ENCODE results near the gene APOL6. TPM values are rescaled to one million over a fixed set of nuclear protein-coding genes. Genes with fewer than 3 reads are reported as not detected.
A peak's percentile ranks its signal among the peaks of the same experiment; 100 is the strongest.
"Not testable (repeated sequence)": the region's sequence is repeated elsewhere in the genome, so short reads cannot be mapped to it uniquely, and the experiment has no call there.

Gene APOL6
- total RNA-seq, 1 donor from 2014 or later: 37.2 TPM

DNA sequence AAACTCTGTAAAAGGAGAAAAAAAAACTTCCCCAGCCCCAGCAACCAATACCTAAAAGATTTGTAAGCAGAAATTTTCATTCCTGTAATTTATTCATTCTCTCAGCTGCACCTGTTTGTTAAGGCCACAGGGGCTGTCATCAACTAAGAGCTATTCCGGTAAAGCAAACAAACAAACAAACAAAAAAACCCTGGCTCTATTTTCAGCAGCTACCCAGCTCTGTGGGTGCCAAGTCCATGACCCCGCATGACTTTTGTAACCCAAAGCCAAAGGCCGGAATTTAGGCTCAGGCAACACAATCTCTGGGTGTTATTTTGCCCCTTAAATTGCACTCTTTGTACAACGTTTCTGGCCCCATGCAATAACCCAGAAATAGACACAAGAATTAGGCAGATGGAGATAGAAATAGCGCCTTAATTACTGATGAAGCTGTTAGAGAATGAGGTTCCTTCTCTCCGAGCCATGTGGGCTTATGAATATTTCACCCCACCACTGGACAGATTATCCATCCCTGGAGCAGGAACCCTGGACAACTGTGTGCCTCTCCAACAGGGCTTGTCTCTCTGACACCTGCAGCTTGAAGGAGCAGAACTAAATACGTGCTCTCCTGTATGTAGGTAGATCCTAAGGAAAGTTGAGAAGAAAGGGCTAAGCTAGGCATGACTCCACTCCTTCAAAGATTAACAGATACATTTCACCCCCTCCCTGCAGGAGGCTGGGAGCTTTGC is 29.4 kb downstream of the APOL6 start:
- no peak for DNase-seq (ENCODE audit: low spot score)

- DNase-seq (ENCODE audit: low spot score): no peak
Observed at GRCh38 chr22:35678836-35679235, 30.6 kb downstream of the APOL6 start.

DNA sequence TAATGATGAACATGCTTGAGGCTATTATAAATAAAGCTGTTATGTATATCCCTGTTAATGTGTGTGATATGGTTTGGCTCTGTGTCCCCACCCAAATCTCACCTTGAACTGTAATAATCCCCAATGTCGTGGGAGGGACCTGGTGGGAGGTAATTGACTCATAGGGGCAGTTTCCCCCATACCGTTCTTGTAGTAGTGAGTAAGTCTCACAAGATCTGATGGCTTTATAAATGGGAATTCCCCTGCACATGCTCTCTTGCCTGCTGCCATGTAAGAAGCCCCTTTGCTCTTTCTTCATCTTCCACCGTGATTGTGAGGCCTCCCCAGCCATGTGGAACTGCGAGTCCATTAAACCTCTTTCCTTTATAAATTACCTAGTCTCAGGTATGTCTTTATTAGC is 31.2 kb downstream of the APOL6 start:
- DNase-seq (ENCODE audit: low spot score): not testable (repeated sequence)

GRCh38 chr22:35681454-35682052 is 33.3 kb downstream of the APOL6 start:
- DNase-seq (ENCODE audit: low spot score): no peak

DNA sequence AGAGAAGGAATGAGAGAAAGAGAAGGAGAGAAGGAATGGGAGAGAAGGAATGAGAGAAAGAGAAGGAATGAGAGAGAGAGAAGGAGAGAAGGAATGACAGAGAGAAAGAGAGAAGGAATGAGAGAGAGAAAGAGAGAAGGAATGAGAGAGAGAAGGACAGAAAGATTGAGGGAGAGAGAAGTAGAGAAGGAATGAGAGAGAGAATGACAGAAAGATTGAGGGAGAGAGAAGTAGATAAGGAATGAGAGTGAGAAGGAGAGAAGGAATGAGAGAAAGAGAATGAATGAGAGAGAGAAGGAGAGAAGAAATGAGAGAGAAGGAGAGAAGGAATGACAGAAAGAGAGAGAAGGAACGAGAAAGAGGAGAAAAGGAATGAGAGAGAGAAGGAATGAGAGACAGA is 35.3 kb downstream of the APOL6 start:
- DNase-seq (ENCODE audit: low spot score): no peak

- DNase-seq (ENCODE audit: low spot score): no peak
Observed at GRCh38 chr22:35684270-35684700, 36.0 kb downstream of the APOL6 start.

DNA sequence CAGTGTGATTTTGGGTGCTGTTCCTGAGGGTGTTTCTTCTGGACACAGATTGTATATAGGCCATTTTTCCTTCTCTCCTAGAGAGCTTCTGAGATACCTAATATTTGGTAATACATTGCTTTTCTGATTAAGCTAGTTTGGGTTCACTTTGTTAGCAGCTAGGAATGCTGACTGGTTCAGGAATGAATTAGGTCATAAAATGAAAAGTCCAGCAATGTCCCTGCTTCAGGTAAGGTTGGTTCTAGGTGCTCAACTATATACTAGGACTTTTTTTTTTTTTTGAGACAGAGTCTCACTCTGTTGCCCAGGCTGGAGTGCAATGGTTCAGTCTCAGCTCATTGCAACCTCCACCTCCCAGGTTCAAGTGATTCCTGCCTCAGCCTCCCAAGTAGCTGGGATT is 36.5 kb downstream of the APOL6 start:
- no peak for DNase-seq (ENCODE audit: low spot score)

DNA sequence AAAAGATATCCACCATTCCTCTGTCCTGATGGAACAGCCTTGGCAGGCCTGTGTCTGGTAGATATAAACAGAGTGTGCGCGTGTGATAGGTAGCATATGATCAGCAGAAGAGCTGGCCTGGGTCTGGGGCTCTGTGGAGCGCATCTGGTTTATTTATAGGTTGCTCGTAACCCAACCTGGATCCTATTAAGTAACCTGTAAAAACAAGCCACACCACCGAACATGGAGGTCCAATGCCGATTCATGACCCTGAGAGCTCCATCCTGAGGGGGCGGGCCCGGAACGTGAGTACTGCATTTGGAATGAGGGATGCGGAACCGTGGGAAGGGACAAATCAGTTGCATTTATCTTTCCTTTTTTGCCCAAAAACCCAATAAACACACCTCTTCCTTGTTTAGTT is 37.5 kb downstream of the APOL6 start:
- DNase-seq (ENCODE audit: low spot score): no peak

DNA sequence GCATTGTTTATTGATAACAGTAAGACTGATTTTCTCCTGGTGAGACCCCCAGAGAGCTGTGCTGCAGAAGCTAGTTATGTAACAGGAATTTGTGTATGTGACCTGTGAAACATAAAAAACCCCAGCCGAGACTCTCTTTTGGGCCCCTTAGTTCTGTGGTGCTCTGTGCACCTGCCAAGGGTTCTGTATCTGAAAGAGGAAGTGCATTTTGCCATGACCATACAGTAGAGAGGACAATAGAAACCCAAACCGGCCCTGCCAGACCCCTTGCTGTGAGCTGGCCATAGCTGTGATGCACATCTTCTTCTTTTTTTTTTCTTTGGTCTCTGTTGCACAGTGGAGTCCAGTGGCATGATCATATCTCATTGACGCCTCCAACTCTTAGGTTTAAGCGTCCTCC is 38.1 kb downstream of the APOL6 start:
- DNase-seq (ENCODE audit: low spot score): no peak

DNA sequence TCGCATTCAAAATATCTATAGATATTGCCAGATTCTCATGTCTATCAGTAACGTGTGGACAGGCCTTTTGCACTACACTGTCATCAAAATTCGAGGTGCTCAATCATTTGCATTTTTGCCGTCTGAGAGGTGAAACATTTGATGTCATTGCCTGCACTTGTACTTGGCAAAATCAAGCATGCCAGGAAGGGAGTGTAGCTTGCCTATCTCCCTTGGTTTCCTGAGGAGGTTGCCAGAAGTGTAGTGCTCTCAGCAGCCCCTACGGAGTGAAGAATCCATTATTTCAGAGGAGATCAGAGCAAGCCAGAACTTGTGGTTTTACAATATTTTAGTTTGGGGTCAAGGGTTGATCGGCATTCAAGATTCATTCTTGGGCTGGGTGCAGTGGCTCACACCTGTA is 39.2 kb downstream of the APOL6 start:
- DNase-seq (ENCODE audit: low spot score): no peak

- DNase-seq (ENCODE audit: low spot score): no peak
Observed at GRCh38 chr22:35688913-35689675, 40.8 kb downstream of the APOL6 start.

- no peak for DNase-seq (ENCODE audit: low spot score)
Observed at GRCh38 chr22:35690001-35690400, 41.8 kb downstream of the APOL6 start.

- DNase-seq (ENCODE audit: low spot score): no peak
Observed at GRCh38 chr22:35695202-35695601, 47.0 kb downstream of the APOL6 start.

DNA sequence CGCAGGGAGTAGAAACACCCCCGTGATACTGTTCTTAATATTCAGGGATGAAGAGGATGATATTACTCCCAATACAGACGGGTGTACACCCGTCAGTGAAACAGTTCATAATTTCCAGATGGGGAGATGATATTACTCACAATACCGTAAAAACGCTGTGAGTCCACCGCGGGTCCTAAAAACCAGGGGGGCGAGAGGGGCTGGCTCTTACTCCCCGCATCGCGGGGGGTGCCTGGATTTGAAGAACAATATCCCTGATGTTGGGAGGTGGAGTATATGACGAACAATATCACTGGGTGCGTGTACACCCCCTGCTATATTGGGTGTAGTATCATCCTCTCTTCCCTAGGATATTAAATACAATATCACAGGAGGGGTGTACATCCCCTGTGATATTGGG is 48.9 kb downstream of the APOL6 start:
- DNase-seq (ENCODE audit: low spot score): no peak

GRCh38 chr22:35699852-35700251 is 51.6 kb downstream of the APOL6 start:
- DNase-seq (ENCODE audit: low spot score): not testable (repeated sequence)

- DNase-seq (ENCODE audit: low spot score): peak; percentile 6
Observed at GRCh38 chr22:35703861-35704584, 55.8 kb downstream of the APOL6 start.

GRCh38 chr22:35705141-35705540 is 56.9 kb downstream of the APOL6 start:
- no peak for DNase-seq (ENCODE audit: low spot score)

DNA sequence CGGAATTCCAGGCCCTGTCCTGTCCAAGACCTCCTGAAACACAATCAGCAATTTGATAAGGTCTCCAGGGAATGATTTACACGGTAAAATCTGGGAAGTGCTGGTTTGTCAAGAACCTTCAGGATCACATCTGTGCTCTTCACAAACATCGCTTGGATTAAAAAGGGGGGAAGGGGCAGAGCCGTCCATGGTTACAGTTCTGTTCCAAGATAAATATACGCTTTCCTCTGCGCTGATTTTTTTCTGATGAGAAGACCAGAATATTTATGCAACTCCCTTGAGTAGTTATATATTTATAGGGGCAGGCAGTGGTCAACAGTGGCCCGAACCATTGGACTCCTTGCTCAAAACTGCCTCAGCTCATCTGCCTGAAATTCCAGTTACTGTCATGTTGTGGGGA is 60.2 kb downstream of the APOL6 start:
- DNase-seq (ENCODE audit: low spot score): no peak

DNA sequence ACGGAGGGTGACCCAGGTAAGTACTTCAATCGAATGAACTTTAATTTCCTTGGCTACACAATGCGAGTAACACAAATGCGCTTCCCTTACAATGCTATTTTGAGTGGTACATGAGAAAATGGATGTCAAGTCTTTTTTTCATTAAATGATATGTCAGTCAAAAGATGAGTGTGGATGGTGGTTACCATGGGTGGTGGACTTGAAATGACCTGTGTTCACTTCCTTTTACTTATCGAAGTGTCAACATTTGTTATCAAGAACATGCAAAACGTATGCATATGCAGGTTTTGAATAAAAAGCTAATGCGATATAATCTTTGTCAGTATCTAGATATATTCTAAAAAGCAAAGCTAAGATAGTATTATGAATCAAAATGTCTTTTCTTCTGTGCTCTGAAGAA is 60.7 kb downstream of the APOL6 start:
- DNase-seq (ENCODE audit: low spot score): no peak

GRCh38 chr22:35711336-35711735 is 63.1 kb downstream of the APOL6 start:
- no peak for DNase-seq (ENCODE audit: low spot score)

DNA sequence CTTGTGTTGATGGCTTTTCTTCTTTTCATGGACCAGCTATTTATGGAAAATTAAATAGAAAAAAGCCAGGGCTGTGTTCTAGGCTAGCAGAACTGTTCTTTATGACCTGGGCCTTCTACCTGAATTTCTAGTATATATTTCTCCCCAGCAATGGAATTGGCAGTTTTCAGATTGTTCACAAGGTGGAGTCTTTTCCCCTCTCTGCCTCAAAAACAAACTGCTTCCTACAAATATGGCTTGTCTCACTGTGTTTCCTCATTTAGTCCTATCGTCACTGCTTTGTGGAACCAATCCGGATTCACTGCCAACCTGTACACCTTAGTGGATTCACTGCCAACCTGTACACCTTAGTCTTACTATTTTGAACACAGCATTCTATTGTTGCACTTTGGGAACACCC is 64.4 kb downstream of the APOL6 start:
- no peak for DNase-seq (ENCODE audit: low spot score)

- no peak for DNase-seq (ENCODE audit: low spot score)
Observed at GRCh38 chr22:35717572-35717971, 69.3 kb downstream of the APOL6 start, which contains the start of gene APOL5. APOL5 (plus strand) TSS chr22:35717872; CDS start chr22:35717872, 0 bp downstream.

Measured in ureter (tissue), 1 donor.